Effector CD4-positive, alpha-beta T cell (primary cell): ENCODE measurements around the gene LARGE2.

ENCODE experiments used
- DNase-seq: peaks from one replicate; pipeline ENCODE4 v3.0.0-alpha.2; 2020

Gene LARGE2

DNA sequence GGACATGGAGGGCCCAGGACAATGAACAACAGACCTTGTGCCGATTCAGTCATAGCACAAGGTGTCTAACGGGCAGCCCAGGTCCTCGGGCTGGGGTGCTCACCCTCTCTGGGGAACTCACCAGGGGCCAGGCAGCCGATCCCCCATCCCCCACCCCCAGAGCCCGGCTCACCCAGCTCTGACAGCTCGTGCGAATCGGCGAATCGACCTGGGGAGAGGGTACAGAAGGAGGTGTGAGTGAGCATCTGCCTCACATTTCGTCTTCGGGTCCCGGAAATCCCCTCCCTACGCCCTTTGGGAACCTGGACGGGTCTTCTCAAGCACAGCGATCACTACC is 5.2 kb upstream of the LARGE2 start:
- DNase-seq, result no peak

DNA sequence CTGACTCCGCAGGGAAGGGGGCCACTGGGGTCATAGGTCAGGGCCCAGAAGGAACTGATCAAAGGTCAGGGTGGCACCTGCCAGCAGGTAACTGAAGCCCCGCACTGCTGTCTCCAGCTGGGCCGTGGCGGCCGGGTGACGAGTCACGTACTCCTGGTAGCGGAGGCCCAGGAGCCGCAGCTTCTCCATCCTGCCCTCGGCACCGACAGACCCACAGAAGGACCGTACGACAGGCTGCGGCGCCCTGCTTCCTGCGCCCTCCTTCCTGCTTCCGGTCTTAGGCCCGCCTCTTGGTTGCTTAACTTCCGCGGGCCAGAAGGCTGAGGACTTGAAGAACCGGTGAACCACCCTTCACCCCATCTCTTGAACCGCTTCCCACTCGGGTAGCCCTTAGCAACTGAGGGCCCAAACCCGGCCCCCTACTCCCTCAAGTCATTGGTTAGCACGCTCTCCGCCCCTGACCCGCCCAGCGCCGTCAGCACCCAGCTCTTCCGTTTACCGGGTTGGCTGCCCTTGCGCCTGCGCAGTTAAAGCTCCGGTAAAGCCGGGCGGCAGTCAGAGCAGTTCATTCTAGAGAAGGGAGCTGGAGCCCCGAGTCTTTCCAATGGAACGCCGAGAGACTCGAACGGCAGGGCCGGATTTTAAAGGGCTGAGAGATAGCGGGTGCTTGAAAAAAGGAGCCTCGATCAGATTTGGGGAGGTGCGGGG is 4.7 kb upstream of the LARGE2 start, which contains the start of gene PEX16:
Gene PEX16, minus strand, starts transcription at position 255 of the 708 bp plus-strand sequence. Its CDS starts 66 bp downstream, at position 189.
- peak; percentile 93 for DNase-seq

DNA sequence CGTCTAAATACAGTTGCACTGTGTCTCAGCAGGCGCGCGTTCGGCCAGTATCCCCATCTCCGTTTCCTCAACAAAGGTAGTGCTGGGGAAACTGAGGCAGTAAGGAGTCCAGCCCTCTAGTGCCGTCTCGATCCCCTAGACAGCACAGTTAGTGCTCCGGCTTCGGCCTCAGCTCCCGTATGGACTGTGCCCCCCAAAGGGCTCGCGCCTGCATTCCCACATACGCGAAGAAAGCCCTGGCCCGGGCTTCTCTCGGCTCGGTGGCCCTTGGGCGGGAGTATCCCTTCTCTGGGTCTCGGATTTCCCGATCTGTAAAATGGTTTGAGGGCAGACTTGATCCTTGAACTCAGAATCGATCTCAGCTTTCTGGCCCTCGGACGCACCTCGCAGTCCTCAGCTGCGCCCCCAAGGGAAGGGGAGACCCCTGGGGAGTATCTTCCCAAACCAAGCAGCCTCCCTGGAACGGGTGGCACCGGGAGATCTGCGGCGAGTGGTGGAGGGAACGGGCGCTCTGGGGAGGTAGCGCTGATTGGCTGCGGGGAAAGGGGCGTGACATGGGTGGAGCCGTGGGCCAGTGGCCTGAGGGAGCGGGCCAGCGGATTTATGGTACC is 4.0 kb upstream of the LARGE2 start:
- peak; percentile 48 for DNase-seq

DNA sequence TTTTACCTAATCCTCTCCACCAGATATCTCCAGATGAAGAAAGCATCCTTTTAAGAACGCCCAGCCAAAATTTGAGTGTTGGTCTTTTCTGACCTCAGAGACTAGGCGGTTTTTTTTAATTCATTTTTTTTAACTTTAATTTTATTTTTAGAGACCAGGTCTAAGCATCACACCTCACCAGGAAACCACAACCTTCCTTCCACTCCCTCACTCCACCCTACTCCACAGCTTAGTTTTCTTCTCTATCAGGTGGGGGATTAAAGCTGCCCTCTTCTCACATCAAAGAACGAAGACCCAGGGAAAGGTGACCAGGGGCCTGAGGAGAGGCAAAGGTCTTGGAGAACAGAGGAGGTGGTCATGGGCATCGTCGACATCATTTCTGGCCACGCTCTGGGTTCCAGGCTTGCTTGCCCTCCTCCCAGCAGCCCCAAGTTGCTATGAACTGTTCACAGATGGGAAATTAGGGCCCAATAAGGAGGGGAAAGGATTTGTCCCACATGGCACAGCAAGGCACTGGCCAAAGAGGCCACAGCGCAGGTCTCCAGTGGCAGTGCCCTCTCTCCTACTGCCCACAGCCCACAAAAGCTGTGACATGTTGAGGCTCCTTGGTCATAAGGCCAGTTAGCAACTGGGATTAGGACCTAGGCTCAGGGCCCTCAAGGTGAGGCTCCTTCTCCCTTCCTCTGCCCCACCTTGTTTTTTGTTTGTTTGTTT is 3.3 kb upstream of the LARGE2 start:
- no peak for DNase-seq

DNA sequence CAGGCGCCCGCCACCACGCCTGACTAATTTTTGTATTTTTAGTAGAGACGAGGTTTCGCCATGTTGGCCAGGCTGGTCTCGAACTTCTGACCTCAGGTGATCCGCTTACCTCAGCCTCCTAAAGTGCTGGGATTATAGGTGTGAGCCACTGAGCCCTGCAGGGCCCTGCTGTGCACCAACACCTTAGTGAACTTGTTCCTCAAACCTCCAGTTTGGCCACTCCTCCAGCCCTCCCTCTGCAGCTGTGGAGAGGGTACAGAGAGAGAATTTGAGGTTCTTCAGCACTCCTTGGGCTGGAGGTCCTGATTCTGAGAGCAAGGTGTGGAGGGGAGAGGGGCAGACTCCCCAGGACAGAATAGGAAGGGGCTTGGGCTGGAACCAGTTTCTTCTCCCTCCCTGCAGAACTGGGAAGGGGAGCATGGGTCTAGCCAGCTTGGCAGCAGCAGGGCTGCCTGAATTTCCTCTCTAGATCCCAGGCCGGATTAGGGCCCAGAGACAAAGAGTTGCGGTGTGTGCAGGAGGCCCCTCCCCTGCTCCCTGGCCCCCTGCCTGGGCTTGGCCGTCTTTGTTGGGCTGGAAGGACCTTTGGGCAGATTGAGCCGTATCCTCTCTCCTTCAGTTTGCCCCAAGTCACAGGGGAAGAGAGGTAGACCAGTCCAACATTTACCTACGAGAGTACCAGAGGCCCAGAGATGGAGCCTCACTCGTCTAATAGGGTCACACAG is 2.5 kb upstream of the LARGE2 start:
- DNase-seq, result no peak

DNA sequence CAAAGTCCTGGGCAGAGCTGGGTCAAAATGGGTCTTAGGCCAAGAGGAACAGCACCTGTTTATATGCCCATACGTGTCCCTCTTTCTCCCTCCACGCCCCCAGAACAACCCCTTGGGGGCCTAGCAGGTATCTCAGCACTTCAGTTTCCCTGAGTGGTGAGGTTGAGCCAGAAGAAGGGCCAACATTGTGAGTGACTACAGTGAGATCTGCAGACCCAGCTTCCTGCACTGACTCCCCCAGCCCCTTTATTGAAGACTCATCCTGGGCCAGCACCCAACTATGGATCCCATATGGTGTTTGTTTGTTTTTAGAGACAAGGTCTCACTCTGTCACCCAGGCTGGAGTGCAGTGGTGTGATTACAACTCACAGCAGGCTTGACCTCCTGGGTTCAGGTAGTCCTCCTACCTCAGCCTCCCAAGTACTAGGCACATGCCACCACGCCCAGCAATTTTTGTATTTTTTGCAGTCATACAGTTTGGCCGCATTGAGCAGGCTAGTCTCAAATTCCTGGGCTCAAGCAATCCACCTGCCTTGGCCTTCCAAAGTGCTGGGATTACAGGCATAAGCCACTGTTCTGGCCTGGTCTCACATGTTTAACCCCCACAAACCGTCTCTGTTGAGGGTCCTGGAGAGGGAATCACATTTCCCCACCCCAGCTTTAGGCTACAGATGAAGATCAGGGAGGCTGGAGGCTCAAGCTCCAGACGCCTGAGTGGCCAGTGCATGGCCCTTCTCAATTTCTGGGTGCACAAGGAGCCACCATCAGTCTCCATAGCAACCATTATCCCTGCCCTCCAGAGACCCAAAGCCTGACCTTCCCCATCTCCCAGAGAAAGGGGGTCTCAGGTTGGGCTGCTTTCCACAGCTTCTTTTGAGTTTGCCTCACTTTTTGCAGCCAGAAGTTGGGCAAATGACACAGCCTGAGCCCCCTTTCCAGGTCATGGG is 1.7 kb upstream of the LARGE2 start:
- no peak for DNase-seq

DNA sequence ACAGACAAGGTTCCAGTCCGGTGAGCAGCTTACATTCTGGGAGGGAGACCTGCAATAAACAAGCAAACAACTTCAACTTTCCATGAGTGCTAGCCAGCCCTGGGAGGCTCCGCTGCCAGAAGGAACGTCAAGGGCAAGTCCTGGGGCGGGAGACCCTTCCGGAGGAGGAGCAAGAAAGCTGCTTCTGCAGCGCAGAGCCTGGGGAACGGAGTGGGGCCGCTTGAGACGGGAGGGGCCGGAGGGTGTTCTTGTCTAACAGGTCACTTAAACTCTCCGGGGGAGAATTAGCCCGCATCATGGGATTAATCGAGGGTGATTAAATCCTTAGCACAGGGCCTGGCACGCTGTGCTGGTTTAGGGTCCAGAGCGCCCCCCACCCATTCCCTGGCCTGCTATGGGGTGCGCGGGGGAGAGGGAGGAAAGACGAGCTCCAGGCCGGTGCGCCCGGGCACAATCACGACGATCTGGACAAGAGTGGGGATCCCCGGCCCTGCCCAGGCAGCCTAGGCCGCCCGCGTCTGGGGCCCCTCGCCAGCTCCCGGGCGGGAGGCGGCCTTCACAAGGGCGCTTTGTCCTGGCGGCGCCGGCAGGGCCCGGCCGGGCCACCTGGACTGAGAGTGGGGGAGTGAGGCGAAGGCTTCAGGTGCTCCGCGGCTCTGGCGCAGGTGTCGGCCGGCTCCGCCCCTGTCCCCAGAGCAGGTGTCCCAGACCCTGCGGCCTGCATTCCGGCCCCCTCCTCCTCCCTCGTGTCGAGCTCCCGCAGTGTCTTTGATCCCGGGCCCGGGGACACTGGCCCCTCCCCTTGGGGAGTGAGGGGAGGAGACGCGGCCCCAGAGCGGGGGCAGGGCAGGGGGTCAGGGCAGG is 663 bp upstream of the LARGE2 start:
- no peak for DNase-seq

DNA sequence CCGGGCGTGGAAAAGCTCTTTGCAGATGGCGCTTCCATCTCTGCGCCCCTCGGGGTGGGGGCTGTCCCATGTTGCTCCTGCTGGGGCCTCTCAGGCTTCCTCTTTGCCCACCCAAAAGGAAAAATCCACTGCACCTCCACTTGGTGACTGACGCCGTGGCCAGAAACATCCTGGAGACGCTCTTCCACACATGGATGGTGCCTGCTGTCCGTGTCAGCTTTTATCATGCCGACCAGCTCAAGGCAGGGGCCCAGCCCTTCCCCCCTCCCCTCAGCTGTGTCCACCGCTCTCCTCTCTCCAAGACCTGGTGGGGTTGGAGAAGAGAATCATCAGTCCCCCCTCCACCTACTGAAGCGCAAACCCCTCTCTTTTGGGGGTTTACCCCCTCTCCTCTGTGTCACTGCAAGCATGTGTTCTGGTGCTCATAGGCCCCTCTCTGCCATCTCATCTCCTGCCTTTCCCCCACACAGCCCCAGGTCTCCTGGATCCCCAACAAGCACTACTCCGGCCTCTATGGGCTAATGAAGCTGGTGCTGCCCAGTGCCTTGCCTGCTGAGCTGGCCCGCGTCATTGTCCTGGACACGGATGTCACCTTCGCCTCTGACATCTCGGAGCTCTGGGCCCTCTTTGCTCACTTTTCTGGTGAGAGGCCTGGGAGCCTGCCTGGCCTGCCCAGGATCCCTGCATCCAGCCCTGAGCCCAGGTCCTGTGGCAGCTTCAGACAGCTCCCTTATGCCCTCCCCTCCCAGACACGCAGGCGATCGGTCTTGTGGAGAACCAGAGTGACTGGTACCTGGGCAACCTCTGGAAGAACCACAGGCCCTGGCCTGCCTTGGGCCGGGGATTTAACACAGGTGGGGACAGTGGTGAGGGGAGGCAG is 1.8 kb downstream of the LARGE2 start:
- DNase-seq, result no peak

DNA sequence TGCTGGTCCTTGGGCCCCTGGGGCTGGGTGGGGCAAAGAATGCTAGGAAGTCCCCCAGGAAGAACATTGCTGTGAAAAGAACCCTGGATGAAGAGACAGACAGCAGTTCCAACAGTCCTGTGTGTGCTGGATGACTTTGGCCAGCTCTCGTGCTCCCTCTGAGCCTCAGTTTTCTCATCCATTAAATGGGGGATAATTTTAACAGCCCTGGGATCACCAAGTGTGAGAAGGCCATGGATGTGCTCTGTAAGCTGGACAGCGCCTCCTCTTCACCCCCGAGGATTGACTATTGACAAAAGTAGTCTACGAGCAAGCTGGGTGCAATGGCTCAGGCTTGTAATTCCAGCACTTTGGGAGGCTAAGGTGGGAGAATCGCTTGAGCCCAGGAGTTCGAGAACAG is 2.5 kb downstream of the LARGE2 start:
- DNase-seq, result no peak

DNA sequence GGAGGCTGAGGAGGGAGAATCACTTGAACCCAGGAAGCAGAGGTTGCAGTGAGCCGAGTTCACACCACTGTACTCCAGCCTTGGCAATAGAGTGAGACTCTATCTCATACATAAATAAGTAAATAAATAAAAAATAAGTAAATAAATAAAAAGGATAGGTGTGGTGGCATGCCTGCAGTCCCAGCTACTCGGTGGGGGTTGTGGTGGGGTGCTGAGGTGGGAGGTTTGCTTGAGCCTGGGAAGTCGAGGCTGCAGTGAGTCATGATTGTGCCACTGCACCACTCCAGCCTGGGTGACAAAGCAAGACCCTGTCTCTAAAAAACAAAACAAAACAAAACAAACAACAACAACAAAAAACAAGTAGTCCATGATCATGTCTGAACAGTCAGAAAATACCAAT is 3.1 kb downstream of the LARGE2 start:
- DNase-seq, result no peak

DNA sequence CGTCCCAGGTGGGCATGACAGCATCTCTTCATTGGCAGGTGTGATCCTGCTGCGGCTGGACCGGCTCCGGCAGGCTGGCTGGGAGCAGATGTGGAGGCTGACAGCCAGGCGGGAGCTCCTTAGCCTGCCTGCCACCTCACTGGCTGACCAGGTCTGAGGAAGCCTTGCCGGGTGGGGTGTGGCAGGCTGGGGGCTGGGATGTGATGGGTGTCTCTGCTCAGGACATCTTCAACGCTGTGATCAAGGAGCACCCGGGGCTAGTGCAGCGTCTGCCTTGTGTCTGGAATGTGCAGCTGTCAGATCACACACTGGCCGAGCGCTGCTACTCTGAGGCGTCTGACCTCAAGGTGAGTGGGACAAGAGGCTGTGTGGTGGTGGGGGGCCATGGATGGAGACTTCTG is 3.5 kb downstream of the LARGE2 start:
- no peak for DNase-seq

DNA sequence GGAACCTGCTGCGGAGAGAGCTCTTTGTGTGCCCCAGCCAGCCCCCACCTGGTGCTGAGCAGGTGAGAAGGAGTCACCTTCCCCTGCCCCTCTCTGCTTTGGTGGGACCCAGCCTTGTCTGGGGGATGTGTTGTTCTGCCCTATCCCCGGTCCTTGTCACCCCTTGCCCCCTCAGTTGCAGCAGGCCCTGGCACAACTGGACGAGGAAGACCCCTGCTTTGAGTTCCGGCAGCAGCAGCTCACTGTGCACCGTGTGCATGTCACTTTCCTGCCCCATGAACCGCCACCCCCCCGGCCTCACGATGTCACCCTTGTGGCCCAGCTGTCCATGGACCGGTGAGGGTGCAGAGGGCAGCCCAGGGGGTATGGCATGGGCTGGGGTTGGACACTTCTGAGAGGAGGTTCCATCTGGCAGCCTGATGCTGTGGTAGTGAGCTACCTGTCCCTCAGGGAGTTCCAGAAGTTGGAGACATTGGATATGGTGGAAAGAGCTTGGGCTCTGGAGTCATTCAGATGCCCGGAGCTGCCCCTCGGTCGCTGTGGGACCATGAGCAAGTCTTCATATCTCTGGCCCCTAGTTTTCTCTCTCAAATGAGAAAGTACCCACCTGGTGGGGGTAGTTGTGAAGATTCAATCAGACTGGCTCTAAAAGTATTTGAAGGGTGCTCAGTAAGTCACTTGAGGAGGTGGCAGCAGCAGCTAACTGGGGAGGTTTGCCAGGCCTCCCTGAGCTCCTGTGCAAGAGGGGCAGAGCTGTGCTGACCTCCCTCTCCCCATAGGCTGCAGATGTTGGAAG is 4.3 kb downstream of the LARGE2 start:
- DNase-seq, result no peak

DNA sequence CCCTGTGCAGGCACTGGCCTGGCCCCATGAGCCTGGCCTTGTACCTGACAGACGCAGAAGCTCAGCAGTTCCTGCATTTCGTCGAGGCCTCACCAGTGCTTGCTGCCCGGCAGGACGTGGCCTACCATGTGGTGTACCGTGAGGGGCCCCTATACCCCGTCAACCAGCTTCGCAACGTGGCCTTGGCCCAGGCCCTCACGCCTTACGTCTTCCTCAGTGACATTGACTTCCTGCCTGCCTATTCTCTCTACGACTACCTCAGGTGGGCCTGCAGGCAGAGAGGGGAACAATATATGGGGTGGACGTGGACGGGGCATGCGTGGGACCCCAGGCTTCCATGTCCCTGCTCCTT is 4.9 kb downstream of the LARGE2 start:
- no peak for DNase-seq

DNA sequence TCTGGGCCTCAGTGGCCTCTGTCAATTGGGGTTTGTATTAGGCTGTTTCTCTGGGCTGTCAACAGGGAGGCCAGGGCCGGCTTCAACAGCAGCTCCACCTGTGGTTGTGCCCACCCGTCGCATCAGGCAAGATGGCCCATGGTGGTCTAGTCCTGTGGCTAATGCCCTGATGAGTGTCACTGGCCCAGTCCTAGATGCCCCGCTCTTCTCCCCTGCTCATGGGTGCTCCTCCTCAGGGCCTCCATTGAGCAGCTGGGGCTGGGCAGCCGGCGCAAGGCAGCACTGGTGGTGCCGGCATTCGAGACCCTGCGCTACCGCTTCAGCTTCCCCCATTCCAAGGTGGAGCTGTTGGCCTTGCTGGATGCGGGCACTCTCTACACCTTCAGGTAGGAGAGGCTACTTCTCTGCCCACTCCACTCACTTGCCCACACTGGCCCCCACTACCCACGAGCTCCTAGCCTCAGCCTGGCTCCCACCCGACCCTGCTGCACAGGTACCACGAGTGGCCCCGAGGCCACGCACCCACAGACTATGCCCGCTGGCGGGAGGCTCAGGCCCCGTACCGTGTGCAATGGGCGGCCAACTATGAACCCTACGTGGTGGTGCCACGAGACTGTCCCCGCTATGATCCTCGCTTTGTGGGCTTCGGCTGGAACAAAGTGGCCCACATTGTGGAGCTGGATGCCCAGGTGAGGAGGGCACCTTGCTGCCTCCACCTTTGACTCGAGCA is 5.4 kb downstream of the LARGE2 start:
- DNase-seq, result no peak

DNA sequence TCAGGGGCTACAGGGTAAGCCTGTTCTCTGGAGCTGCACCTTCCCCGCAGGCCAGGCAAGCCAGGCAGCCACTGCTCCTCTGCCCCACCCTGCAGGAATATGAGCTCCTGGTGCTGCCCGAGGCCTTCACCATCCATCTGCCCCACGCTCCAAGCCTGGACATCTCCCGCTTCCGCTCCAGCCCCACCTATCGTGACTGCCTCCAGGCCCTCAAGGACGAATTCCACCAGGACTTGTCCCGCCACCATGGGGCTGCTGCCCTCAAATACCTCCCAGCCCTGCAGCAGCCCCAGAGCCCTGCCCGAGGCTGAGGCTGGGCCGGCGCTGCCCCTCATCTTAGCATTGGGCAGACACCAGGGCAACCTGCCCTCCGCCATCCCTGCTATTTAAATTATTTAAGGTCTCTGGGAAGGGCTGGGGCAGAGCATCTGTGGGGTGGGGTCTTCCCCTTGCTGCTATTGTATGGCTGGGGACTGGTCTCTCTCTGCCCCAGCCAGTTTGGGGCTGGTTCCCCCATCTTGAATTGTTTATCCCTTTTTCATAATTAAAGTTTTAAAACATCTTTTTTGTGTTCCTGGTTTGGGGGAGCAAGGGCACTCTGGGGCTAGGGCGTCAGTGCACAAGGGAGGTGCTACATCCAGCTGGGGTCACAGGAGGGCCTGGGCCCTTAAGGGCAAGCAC is 6.2 kb downstream of the LARGE2 start:
- DNase-seq, result no peak

DNA sequence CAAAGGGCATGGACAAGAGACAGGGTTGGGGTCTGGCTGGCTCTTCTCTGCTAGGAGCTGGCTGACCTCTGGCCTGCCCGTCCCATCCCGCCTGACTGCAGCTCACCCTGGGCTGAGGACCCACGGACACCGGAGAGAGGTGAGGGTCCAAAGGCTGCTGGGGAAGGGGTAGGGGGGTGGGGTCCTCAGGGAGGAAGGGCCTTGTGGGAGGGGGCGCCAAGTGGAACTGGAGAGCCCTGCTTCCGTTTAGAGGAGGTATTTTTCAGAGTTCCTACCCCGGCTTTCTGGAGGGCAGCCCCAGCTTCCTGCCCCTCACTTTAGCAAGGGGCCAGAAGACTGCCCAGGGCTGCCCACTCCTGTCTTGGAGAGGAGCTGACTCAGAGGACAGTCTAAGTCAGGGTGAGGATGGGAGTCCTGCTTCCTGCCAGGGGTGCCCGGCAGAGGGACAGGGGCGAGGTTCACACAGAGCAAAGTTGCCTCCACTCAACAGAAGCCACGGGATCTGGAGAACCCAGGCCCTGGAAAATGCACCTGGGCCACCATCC is 7.1 kb downstream of the LARGE2 start:
- no peak for DNase-seq

DNA sequence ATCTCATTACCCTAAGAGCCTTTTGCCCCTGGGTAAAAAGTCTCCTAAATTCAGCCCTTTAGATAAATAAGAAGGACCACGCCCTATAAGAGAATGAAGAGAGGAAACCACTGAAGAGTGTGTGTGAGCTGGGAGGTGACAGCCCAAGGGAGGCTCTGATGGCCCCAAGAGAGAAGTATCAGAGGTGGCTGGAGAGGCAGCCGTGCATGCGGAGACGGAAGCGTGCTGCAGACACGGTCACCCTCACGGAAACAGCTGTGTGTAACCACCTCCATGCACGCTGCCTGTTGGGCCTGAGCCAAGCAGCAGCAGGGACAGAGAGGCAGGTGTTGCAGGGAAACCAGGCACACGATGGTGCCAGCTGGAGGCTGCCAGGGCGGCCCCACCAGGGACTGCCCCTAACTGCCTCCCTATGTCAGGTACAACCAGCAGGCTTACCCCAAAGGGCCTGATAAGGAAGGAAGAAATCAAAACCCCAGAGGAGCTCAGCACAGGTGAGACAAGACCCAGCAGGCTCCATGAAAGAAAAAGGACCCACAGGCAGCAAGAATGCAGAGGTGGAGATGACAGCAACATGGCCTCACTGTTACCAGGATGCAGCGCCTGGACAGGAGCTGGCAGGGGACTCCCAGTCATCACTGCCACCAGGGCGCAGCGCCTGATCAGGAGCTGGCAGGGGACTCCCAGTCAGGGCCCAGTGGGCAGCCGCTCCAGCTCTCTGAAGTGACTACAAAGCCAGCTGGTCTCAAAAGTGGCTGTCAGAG is 7.8 kb downstream of the LARGE2 start:
- DNase-seq, result no peak
